NCI-H748 treated with DMSO at 0.1 percent for 48 hours (cell line): ENCODE results near the gene OTUB2.
A peak's percentile ranks its signal among the peaks of the same experiment; 100 is the strongest.
"Not testable (repeated sequence)": the region's sequence is repeated elsewhere in the genome, so short reads cannot be mapped to it uniquely, and the experiment has no call there.

Experiments used
- DNase-seq: peaks from one replicate; lab custom pipeline; 2025; lab: John Stamatoyannopoulos, UW

Gene OTUB2

GRCh38 chr14:94058128-94058673 lies 32.1 kb downstream of the OTUB2 start:
- DNase-seq: no peak

- DNase-seq: no peak
Measured at GRCh38 chr14:94058674-94059138, 32.6 kb downstream of the OTUB2 start.

- DNase-seq: no peak
Measured at GRCh38 chr14:94059998-94060397, 33.9 kb downstream of the OTUB2 start.

- no peak for DNase-seq
Measured at GRCh38 chr14:94062344-94062940, 36.3 kb downstream of the OTUB2 start.

- DNase-seq: peak; percentile 19
Measured at GRCh38 chr14:94066089-94066676, 40.0 kb downstream of the OTUB2 start.

- not testable (repeated sequence) for DNase-seq
Measured at GRCh38 chr14:94072076-94072475, 45.9 kb downstream of the OTUB2 start.

- no peak for DNase-seq
Measured at GRCh38 chr14:94074534-94074933, 48.4 kb downstream of the OTUB2 start.

- no peak for DNase-seq
Measured at GRCh38 chr14:94075008-94075407, 48.9 kb downstream of the OTUB2 start.

GRCh38 chr14:94077111-94077821 lies 51.1 kb downstream of the OTUB2 start:
- no peak for DNase-seq

- no peak for DNase-seq
Measured at GRCh38 chr14:94077823-94078222, 51.7 kb downstream of the OTUB2 start.

- no peak for DNase-seq
Measured at GRCh38 chr14:94079891-94080620, 53.9 kb downstream of the OTUB2 start.

- peak; percentile 91 for DNase-seq
Measured at GRCh38 chr14:94080621-94081385, 54.7 kb downstream of the OTUB2 start, which contains the start of the genes DDX24 and IFI27L1. Gene DDX24 (minus strand): TSS chr14:94081202. CDS start chr14:94079742, 1,460 bp downstream. Gene IFI27L1 (plus strand): TSS chr14:94081310. CDS start chr14:94096938, 15,628 bp downstream.

- peak; percentile 54 for DNase-seq
Measured at GRCh38 chr14:94081386-94081820, 55.3 kb downstream of the OTUB2 start.

GRCh38 chr14:94087891-94088290 lies 61.8 kb downstream of the OTUB2 start:
- no peak for DNase-seq

- DNase-seq: no peak
Measured at GRCh38 chr14:94088516-94088915, 62.4 kb downstream of the OTUB2 start.

GRCh38 chr14:94089479-94089878 lies 63.3 kb downstream of the OTUB2 start:
- DNase-seq: no peak

- DNase-seq: no peak
Measured at GRCh38 chr14:94093418-94093817, 67.3 kb downstream of the OTUB2 start.

GRCh38 chr14:94097091-94097490 lies 71.0 kb downstream of the OTUB2 start:
- no peak for DNase-seq
